Medulla oblongata (tissue), 1 donor: ENCODE data around the gene THRAP3.
"Not testable (repeated sequence)": the region's sequence is repeated elsewhere in the genome, so short reads cannot be mapped to it uniquely, and the experiment has no call there.

ENCODE experiments used
- DNase-seq: peaks from one replicate; pipeline ENCODE4 v3.0.0-alpha.2; 2015; ENCODE audit errors: extremely low spot score

THRAP3 gene

GRCh38 chr1:36204347-36204909 is 19.8 kb upstream of the THRAP3 start:
- no peak for DNase-seq

DNA sequence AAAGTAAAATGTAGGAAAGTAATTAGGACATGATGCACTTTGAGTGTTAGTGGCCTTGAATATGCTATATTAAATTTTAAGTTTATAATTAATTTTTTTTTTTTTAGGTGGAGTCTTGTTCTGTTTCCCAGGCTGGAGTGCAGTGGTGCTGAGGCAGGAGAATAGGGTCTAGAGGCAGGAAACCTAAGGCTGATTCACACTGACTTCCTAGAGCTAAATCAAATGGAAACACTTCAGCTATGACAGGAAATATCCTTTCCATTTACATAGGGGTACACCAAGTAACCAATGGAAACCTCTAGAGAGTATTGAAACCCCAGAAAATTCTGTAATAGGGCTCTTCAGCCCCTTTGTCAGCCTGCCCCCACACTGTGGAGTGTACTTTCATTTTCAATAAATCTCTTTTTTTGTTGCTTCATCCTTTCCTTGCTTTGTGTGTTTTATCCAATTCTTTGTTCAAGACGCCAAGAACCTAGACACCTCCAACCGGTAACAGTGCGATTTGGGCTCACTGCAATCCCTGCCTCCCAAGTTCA is 17.9 kb upstream of the THRAP3 start:
- no peak for DNase-seq

GRCh38 chr1:36207339-36207738 is 16.9 kb upstream of the THRAP3 start:
- peak; percentile 64 for DNase-seq

DNA sequence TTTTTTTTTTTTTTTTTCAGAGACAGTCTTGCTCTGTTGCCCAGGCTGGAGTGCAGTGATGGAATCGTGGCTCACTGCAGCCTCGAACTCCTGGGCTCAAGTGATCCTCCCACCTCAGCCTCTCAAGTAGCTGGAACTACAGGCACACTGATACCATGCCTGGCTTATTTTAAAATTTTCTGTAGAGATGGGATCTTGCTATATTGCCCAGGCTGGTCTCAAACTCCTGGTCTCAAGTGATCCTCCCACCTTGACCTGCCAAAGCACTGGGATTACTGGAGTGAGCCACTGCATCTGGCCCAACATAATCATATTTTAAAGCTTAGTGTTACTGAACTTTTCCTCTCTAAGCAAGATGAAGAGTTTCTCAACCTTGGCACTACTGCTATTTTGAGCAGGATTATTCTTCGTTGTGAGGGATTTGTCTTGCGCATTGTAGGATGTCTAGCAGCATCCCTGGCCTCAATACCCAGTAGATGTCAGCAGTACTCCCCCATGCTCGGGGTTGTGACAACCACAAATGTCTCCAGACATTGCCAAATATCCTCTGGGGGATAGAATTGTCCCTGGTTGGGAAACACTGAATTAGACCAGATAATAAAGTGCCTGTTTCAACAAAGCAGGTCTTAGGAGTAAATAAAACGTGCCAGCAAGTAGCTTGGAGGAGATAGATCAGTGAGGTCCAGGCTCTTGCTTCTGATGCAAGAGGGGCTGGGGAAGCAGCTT is 15.1 kb upstream of the THRAP3 start:
- DNase-seq: no peak

- DNase-seq: no peak
Observed at GRCh38 chr1:36211307-36211706, 12.9 kb upstream of the THRAP3 start.

DNA sequence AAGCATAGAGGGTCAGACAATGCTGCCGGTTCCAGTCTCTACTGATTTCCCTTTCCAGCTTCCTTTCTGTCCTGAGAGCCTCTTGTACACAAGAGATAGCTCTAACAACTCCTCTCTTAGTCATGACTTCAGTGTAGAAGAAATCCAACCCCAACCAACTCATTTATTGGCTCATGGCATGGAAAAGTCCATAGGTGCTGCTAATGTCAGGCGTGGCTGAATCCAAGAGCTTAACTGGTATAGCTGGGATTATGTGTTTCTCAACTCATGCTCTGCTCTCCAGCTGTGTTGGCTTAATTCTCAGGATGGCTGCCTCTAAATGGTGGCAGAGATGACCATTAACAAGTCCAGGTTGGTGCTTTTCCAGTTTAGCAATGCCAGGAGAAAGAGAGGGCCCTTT is 12.4 kb upstream of the THRAP3 start:
- DNase-seq: no peak

- DNase-seq: no peak
Observed at GRCh38 chr1:36212782-36213181, 11.5 kb upstream of the THRAP3 start.

- DNase-seq: peak; percentile 71
Observed at GRCh38 chr1:36217670-36218069, 6.6 kb upstream of the THRAP3 start.

- not testable (repeated sequence) for DNase-seq
Observed at GRCh38 chr1:36221901-36222300, 2.3 kb upstream of the THRAP3 start.

DNA sequence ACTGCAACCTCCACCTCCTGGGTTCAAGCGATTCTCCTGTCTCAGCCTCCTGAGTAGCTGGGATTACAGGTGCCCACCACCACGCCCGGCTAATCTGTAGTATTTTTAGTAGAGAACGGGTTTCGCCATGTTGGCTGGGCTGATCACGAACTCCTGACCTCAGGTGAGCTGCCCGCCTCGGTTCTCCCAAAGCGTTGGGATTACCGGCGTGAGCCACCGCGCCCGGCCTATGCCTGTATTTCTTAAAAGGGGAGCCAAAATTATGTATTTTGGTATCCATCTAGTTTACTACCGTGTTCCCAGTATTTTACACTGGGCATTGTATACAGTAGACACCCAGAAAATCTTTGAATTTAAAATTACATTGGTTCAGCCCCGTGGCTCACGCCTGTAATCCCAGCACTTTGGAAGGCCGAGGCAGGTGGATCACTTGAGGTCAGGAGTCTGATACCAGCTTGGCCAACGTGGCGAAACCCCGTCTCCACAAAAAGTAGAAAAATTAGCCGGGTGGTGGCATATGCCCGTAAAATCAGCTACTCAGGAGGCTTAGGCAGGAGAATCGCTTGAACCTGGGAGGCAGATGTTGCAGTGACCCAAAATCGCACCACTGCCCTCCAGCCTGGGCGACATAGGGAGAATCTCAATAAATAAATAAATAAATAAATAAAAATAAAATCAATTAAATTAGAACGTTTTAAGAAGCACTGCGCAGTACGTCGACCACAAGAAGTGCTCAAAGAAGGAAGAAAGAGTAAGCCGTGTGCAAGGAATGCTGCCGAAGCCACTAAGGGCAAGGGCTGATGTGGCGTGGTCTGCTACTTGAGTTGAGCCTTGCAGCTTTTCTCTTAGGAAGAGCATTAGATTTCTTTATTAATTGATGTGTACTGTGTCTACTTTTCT is 1.5 kb upstream of the THRAP3 start:
- no peak for DNase-seq

DNA sequence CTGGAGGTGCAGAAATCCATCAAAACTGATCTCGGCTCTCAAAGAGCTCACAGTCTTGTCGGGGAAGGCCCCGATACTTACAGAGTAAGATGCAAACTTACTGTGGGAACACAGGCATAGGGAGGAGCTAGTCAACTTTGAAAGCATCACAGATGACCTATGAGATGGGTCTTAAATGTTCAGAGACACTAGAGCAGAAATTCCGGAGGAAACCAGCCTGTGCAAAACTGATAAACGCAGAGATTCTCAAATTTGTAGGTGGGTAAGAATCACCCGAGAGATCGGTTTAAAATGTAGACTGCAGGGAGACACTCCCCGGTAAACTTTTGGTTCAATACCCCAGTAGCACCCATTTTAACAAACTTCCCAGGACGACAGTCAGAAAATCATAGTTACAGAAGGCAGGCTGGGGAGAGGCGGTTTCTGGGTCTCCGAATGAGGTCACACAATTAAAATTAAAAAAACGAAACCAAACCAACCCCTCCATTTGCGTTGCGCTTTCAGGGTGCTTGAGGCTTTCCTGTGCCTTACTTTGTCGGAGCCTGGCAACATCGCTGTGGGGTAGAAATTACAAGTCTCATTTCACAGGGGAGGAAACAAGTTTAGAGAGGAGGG is 755 bp upstream of the THRAP3 start:
- peak; percentile 68 for DNase-seq

GRCh38 chr1:36224537-36225282 is 467 bp downstream of the THRAP3 start:
- DNase-seq: no peak

DNA sequence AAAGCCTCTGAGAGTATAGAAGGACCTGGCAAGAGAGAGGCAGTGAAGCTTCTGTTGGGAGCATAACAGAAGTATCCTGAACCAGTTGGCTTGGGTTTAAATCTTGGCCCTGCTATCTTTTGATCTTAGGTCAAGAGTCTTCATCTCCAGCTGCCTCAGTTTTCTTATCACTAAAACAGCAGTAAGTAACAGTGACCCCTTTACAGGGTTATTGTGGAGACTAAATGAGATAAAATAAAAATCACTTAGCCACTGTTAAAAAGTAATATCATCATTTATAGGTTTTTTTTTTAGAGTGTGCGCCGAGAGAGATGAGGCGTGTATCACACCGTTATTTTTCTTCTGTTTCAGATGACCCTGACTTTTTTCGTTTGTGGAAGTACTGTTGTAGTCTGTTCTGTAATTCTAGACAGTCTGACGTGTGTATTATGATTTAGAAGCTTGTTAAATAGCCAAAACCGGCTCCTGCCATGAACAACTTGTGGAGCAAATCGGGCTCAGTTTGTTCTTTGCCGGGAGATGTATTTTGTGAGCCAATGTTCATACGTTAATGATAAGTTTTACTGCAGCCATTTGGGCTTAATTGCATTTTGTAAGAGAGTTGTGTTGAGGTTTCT is 1.1 kb downstream of the THRAP3 start:
- no peak for DNase-seq

DNA sequence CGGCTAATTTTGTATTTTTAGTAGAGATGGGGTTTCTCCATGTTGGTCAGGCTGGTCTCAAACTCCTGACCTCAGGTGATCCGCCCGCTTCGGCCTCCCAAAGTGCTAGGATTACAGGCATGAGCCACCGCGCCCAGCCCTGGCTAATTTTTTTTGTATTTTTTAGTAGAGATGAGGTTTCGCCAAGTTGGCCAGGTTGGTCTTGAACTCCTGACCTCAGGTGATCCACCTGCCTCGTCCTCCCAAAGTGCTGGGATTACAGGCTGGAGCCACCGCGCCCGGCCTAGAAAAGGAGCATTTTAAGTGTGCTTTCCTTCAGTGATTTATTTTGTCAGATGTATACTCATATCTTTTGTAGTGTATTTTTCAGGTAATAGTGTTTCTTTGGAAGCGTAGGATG is 6.0 kb downstream of the THRAP3 start:
- not testable (repeated sequence) for DNase-seq

GRCh38 chr1:36231191-36231590 is 6.9 kb downstream of the THRAP3 start:
- no peak for DNase-seq

DNA sequence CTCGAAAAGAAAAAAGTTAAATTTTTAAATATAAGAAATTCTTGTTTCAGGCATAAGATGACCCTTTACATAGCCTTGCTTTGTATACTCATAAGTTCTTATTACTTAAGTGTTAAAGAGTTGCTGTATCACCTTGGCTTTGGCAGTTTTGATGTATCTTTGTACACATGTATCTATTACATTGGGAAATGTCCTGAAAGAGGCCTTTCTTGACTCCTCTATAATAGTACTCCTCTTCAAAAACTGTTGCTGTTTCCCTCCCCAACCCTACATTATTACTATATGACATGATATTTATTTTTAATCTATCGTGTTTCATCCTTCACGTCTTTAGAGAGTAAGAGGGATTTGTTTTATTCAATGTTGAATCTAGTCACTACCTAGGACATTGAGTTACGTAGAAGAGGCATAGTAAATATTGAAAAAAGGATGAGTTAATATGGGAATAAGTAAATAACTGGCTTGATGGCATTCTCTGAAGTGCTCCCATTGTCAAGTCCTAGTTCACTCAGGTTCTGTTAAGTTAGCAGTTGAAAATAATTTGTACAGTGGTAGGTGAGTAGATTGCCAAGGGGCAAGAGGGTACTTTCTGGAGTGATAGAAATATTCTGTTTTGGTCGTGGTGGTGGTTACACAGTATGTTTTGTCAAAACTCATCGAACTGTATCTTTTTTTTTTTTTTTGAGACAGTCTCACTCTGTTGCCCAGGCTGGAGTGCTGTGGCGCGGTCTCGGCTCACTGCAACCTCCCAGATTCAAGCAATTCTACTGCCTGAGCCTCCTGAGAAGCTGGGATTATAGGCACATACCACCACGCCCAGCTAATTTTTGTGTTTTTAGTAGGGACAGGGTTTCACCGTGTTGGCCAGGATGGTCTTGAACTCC is 8.2 kb downstream of the THRAP3 start:
- DNase-seq: no peak

DNA sequence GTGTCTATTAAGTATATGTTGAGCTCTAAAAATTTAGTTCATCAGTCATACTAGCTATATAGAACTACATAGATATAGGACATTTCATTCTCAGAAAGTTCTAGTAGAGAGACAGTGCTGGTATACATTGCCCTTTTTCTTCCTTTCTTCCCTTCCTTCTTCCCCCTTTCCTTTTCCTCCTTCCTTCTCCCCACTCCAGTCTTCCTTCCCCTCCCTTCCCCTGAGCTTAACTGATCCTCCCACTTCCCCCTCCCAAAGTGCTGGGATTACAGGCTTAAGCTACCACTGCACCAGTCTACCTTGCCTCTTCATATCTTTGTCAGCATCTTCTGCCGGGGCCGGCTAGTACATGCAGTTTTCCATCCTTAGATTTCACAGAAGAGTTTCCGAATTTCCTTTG is 12.1 kb downstream of the THRAP3 start:
- no peak for DNase-seq

DNA sequence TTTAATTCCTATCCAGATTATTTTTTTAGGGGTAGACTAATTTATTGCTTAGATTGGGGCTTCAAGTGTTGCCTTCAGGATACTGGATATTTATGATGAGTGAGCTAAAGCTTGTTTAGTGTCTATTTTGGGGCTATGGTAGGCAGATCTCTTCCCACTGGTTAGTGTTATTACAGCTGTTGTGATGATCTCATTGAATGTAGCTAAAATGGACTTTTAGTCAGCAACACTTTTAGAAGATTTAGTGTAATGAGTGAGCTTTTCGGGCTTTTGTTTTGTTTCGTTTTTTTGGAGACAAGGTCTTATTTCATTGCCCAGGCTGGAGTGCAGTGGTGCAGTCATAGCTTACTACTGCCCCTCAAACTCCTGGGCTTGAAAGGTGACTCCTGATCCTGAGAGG is 14.2 kb downstream of the THRAP3 start:
- no peak for DNase-seq

DNA sequence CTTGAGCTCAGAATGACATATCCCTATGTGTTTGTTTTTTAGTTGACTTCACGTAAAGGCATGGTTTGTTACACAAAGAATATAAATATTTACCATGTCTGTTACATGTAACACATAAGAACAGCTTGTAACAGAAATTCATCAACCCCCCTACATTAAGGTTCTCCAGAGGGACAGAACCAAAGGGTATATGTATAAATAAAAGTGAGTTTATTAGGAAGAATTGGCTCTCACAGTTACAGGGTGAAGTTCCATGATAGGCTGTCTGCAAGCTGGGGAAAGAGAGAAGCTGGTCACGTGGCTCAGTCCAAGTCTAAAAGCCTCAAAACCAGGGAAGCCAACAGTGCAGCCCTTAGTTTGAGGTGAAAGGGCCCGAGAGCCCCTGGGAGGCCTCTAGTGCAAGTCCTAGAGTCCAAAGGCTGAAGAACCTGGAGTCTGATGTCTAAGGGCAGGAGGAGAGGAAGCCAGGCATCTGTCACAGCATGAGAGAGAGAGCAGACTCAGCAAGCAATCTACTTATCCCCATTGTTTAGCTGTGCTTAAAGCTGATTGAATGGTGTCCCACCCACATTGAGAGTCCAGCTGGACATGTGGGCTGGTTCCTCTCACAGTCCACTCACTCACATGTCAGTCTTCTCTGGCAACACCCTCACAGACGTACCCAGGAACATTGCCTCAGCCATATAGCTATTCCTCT is 15.8 kb downstream of the THRAP3 start:
- DNase-seq: peak; percentile 25
